ENCODE measurements around the gene SAFB.

DNA sequence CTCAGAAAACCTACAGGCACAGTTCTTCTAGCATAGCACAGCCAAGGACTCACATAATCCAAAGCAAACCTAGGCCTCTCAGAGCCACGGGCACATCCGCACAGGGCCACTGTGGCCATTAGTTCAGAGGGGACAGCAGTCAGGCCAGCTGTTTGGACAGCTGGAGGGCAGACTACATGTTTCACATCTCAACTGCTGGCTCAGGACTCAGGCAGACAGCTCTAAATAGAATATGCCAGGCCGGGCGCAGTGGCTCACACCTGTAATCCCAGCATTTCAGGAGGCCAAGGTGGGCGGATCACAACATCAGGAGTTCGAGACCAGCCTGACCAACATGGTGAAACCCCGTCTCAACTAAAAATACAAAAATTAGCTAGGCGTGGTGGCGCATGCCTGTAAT lies 27.1 kb upstream of the SAFB start:
- TF ChIP-seq TAF1 (IDR thresholded peaks at IDR 0.05; ENCODE audit: borderline replicate concordance, low read depth, low read length) (no peak), POLR2AphosphoS5 (IDR thresholded peaks at IDR 0.05; ENCODE audit: low read depth, low read length) (no peak)
